Testis (tissue), 5 donors: ENCODE measurements around the gene FAM222A. TPM values are rescaled to one million over a fixed set of nuclear protein-coding genes. Genes with fewer than 3 reads are reported as not detected.
A peak's percentile ranks its signal among the peaks of the same experiment; 100 is the strongest.

Experiments used
- DNase-seq: peaks from one replicate; pipeline ENCODE4 v3.0.0-alpha.2; 2019
- H3K27ac ChIP-seq, 2 donors: fragments of 200-600 bp; sonication (generic); one replicate each; pipeline ENCODE4 v1.5.1; 2019
- H3K27me3 ChIP-seq: fragments of 200-600 bp; sonication (generic); one replicate; pipeline ENCODE4 v1.5.1; 2019
- H3K36me3 ChIP-seq: fragments of 200-600 bp; sonication (generic); one replicate; pipeline ENCODE4 v1.5.1; 2017; ENCODE audit warnings: low read depth; ENCODE audit errors: missing control alignments
- H3K4me1 ChIP-seq: fragments of 200-600 bp; sonication (generic); one replicate; pipeline ENCODE4 v1.5.1; 2019
- H3K4me3 ChIP-seq, 2 donors: fragments of 200-600 bp; sonication (generic); one replicate each; pipeline ENCODE4 v1.5.1; 2017 to 2019
- H3K9me3 ChIP-seq: fragments of 200-600 bp; sonication (generic); one replicate; pipeline ENCODE4 v1.5.1; 2017
- CTCF ChIP-seq, 3 experiments: fragments of 450-650 bp in 2 of 3; fragments of 200-600 bp in 1 of 3; sonication (generic) in 1 of 3; IDR thresholded peaks; one replicate each; pipeline ENCODE4 v1.5.1; 2016 to 2019; ENCODE audit warnings: antibody characterized with exemption in 3 of 3, mild to moderate bottlenecking in 2 of 3, moderate library complexity in 1 of 3
- POLR2A ChIP-seq: fragments of 450-650 bp; IDR thresholded peaks from one replicate; pipeline ENCODE4 v1.6.1; 2017; ENCODE audit warnings: antibody characterized with exemption, mild to moderate bottlenecking, moderate library complexity
- whole genome bisulfite sequencing, 2 donors: methylation state at CpG; one replicate each; pipeline ENCODE4 v1.1.5; 2018; 5-methylcytosine and 5-hydroxymethylcytosine counted together
- intact Hi-C: fragments of 100-400 bp; cut with DNase I; formaldehyde crosslinking; loops from one replicate; pipeline ENCODE4 v1.15.1; 2023; ENCODE audit warnings: low total_unique reads
- long read RNA-seq, 2 donors: transcript quantifications; one replicate each; lab custom pipeline, GENCODE V29; 2026
- polyA plus RNA-seq: library from polyadenylated mRNA; stranded (reverse); fragments of 350-450 nt; fragmentation: Illumina TruSeq; extraction: RNeasy Lipid Tissue Mini Kit (QIAGEN cat#74804); gene quantifications from one replicate; pipeline ENCODE4 v1.2.3, GENCODE V29; 2014; ENCODE audit warnings: low read depth, low replicate concordance; ENCODE audit not compliant: insufficient read depth
- total RNA-seq, 2 donors: library from RNA; depleted of rRNA; stranded (reverse); fragments of >200 nt; gene quantifications; one replicate each; pipeline ENCODE4 v1.2.3, GENCODE V29; 2016

Gene FAM222A
- total RNA-seq, result 10 to 100 TPM; 75.7 to 78.6 TPM
- 34.5 TPM for polyA plus RNA-seq
- long read RNA-seq, donor 1, transcript FAM222A-202 (3 exons, 3,294 nt), result major isoform, 9 of 9 reads
- long read RNA-seq, donor 1, partial matches to known transcripts, result 0 of 9 reads
- long read RNA-seq, donor 1, other reads (novel, unspliced or antisense), result 0 of 9 reads
- long read RNA-seq, donor 2, transcript FAM222A-202 (3 exons, 3,294 nt), result major isoform, 7 of 30 reads
- long read RNA-seq, donor 2, partial matches to known transcripts, result 23 of 30 reads
- long read RNA-seq, donor 2, other reads (novel, unspliced or antisense), result 0 of 30 reads

- TF ChIP-seq CTCF (IDR thresholded peaks at IDR 0.05), result peak; percentile 13 to 58 (median 46)
- TF ChIP-seq POLR2A, result no peak
- peaks cover 55% of the 10 kb centered on the region for H3K4me1 ChIP-seq
- 1 to 2% methylated on average over 44 of the region's 88 CpGs for WGBS, 2 donors
- H3K4me3 ChIP-seq, result peak within 1 kb of the TSS; percentile 69 to 70
- no peaks in the 10 kb centered on the region for H3K9me3 ChIP-seq
- intact Hi-C loops, result no loop called here
- H3K36me3 ChIP-seq, result no peaks in the 10 kb centered on the region
- DNase-seq, result peak; percentile 97
- H3K27ac ChIP-seq, result peak within 1 kb of the TSS; percentile 64 to 70
- no peaks in the 10 kb centered on the region for H3K27me3 ChIP-seq
Measured at GRCh38 chr12:109713187-109714070, at the start of gene FAM222A. Gene FAM222A, plus strand, starts transcription at chr12:109713825. Its CDS starts 30,322 bp downstream, at chr12:109744147.

GRCh38 chr12:109664402-109664801 lies 49.2 kb upstream of the FAM222A start:
- no peak overlapping the region for H3K27ac ChIP-seq
- TF ChIP-seq CTCF (IDR thresholded peaks at IDR 0.05), result no peak
- no peak for TF ChIP-seq POLR2A
- H3K4me1 ChIP-seq, result no peaks in the 10 kb centered on the region
- no peaks in the 10 kb centered on the region for H3K9me3 ChIP-seq
- H3K27me3 ChIP-seq, result no peaks in the 10 kb centered on the region
- no peaks in the 10 kb centered on the region for H3K36me3 ChIP-seq
- H3K4me3 ChIP-seq, result no peak overlapping the region
- intact Hi-C loops, result no loop called here
- 90 to 92% methylated on average over 2 of the region's 2 CpGs for WGBS, 2 donors
- DNase-seq, result no peak

- WGBS, 2 donors, result 95% methylated on average over 1 of the region's 1 CpG
Measured at GRCh38 chr12:109666068-109666467, 47.6 kb upstream of the FAM222A start.

GRCh38 chr12:109670731-109671130 lies 42.9 kb upstream of the FAM222A start:
- Histone ChIP-seq H3K36me3 (no peaks in the 10 kb centered on the region), H3K4me3 (no peak overlapping the region), H3K4me1 (no peaks in the 10 kb centered on the region), H3K27me3 (no peaks in the 10 kb centered on the region), H3K27ac (no peak overlapping the region), H3K9me3 (no peaks in the 10 kb centered on the region)
- DNase-seq, result no peak
- 42 to 49% methylated on average over 10 of the region's 10 CpGs for WGBS, 2 donors
- intact Hi-C loops, result no loop called here
- no peak for TF ChIP-seq POLR2A
- TF ChIP-seq CTCF (IDR thresholded peaks at IDR 0.05), result no peak

More at GRCh38 chr12:109666068-109666467, 47.6 kb upstream of the FAM222A start:
- Histone ChIP-seq H3K36me3 (no peaks in the 10 kb centered on the region), H3K9me3 (no peaks in the 10 kb centered on the region), H3K4me3 (no peak overlapping the region), H3K27me3 (no peaks in the 10 kb centered on the region), H3K27ac (no peak overlapping the region), H3K4me1 (no peaks in the 10 kb centered on the region)
- intact Hi-C loops, result no loop called here
- no peak for DNase-seq
- no peak for TF ChIP-seq POLR2A
- TF ChIP-seq CTCF (IDR thresholded peaks at IDR 0.05), result no peak
